Activated CD4-positive, alpha-beta memory T cell treated with anti-CD3 and anti-CD28 coated beads, Interleukin-2, amount 10 ng/mL, durations not matched to agents 7 days and 5 days (primary cell): Measurements from ENCODE around the gene USP36. TPM values are rescaled to one million over a fixed set of nuclear protein-coding genes. Genes with fewer than 3 reads are reported as not detected.
A peak's percentile ranks its signal among the peaks of the same experiment; 100 is the strongest.

Source experiments
- CTCF ChIA-PET: fragments of 350-600 bp; sonication (Branson Sonifier 250); formaldehyde crosslinking; loops from one replicate; lab custom pipeline; 2021; ENCODE audit warnings: antibody characterized with exemption, inconsistent platforms; lab: Charles Lee
- POLR2A ChIA-PET: fragments of 350-600 bp; sonication (Branson Sonifier 250); formaldehyde crosslinking; loops from one replicate; lab custom pipeline; 2021; ENCODE audit warnings: antibody characterized with exemption; lab: Charles Lee
- DNase-seq: peaks from one replicate; pipeline ENCODE4 v3.0.0-alpha.2; 2020
- H3K27ac Mint-ChIP-seq: one replicate; pipeline ENCODE4 v1.8.0; 2021; ENCODE audit warnings: mild to moderate bottlenecking, mixed read lengths
- H3K27me3 Mint-ChIP-seq: one replicate; pipeline ENCODE4 v1.8.0; 2021; ENCODE audit warnings: mixed read lengths
- H3K36me3 Mint-ChIP-seq: one replicate; pipeline ENCODE4 v1.8.0; 2021; ENCODE audit warnings: low read depth, mixed read lengths
- H3K4me1 Mint-ChIP-seq: one replicate; pipeline ENCODE4 v1.8.0; 2021; ENCODE audit warnings: mixed read lengths
- H3K4me3 Mint-ChIP-seq: one replicate; pipeline ENCODE4 v1.8.0; 2021; ENCODE audit warnings: mild to moderate bottlenecking, mixed read lengths
- H3K9me3 Mint-ChIP-seq: one replicate; pipeline ENCODE4 v1.8.0; 2021; ENCODE audit warnings: mixed read lengths
- total RNA-seq, 2 experiments: library from RNA; stranded (reverse); gene quantifications; one replicate each; pipeline ENCODE4 v1.2.3, GENCODE V29; 2021

Gene USP36
- total RNA-seq, 2 experiments from 2014 or later, result 95.4 to 96.8 TPM

GRCh38 chr17:78828470-78829185 is 12.0 kb downstream of the USP36 start:
- POLR2A ChIA-PET, result interaction anchor here (0.7 to 2.6 kb wide), 4 partner anchors 9 to 35 kb away, joined by 3 to 13 read pairs (median 6); partner anchors contain the start of gene USP36
- no peaks in the 10 kb centered on the region for H3K27me3 Mint-ChIP-seq
- peak; percentile 22 for DNase-seq
- H3K27ac Mint-ChIP-seq, result peak overlapping the region; percentile 41
- H3K4me3 Mint-ChIP-seq, result no peak overlapping the region
- H3K4me1 Mint-ChIP-seq, result peaks cover 17% of the 10 kb centered on the region
- H3K36me3 Mint-ChIP-seq, result peaks cover 83% of the 10 kb centered on the region
- no peaks in the 10 kb centered on the region for H3K9me3 Mint-ChIP-seq
- CTCF ChIA-PET, result interaction anchor here (1.5 kb wide), 1 partner anchor 9 kb away, joined by 3 read pairs; no protein-coding TSS in a partner anchor

GRCh38 chr17:78826836-78827509 is 13.6 kb downstream of the USP36 start:
- H3K27ac Mint-ChIP-seq, result peak overlapping the region; percentile 34
- POLR2A ChIA-PET, result interaction anchor here (1.5 to 2.6 kb wide), 3 partner anchors 8 to 14 kb away, joined by 5 to 13 read pairs (median 9); partner anchors contain the start of gene USP36
- H3K36me3 Mint-ChIP-seq, result peaks cover 83% of the 10 kb centered on the region
- H3K4me3 Mint-ChIP-seq, result no peak overlapping the region
- CTCF ChIA-PET, result interaction anchor here (1.3 to 1.5 kb wide), 2 partner anchors 7 to 39 kb away, joined by 3 to 4 read pairs; no protein-coding TSS in a partner anchor
- DNase-seq, result no peak
- H3K4me1 Mint-ChIP-seq, result peaks cover 23% of the 10 kb centered on the region
- H3K9me3 Mint-ChIP-seq, result no peaks in the 10 kb centered on the region
- no peaks in the 10 kb centered on the region for H3K27me3 Mint-ChIP-seq

DNA sequence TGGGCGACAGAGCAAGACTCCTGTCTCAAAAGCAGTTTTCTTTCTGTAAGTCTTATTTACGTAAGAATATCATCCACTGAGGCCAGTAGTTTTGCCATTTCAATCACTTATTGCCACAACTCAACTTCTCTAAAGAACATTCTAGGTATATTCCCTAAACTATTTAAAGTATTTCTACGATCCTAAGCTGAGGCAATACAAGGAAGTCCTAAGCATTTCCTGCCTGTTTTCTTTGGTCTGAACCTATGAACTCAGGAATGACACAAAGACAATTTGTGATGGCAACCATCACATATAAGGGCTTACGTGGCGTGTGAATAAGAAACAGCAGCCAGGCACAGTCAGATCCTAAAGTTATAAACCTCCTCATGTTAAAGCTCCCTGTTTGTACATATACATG is 14.2 kb downstream of the USP36 start:
- Mint-ChIP-seq H3K27ac (peak overlapping the region; percentile 34), H3K4me1 (peaks cover 23% of the 10 kb centered on the region), H3K4me3 (no peak overlapping the region), H3K36me3 (peaks cover 83% of the 10 kb centered on the region), H3K27me3 (no peaks in the 10 kb centered on the region), H3K9me3 (no peaks in the 10 kb centered on the region)
- ChIA-PET CTCF (no interaction called here), POLR2A (interaction anchor here (1.5 to 2.6 kb wide), 2 partner anchors 8 to 10 kb away, joined by 5 to 13 read pairs; no protein-coding TSS in a partner anchor)
- DNase-seq, result no peak

- no peak overlapping the region for H3K4me3 Mint-ChIP-seq
- no peaks in the 10 kb centered on the region for H3K9me3 Mint-ChIP-seq
- no peaks in the 10 kb centered on the region for H3K27me3 Mint-ChIP-seq
- ChIA-PET CTCF (no interaction called here), POLR2A (interaction anchor here (0.8 kb wide), 1 partner anchor 184 kb away, joined by 3 read pairs; the partner anchor contains the start of gene CANT1)
- H3K27ac Mint-ChIP-seq, result peak overlapping the region; percentile 63
- peaks cover 27% of the 10 kb centered on the region for H3K4me1 Mint-ChIP-seq
- peaks cover 85% of the 10 kb centered on the region for H3K36me3 Mint-ChIP-seq
- no peak for DNase-seq
Observed at GRCh38 chr17:78825696-78826095, 14.9 kb downstream of the USP36 start.

GRCh38 chr17:78824240-78824639 is 16.4 kb downstream of the USP36 start:
- Mint-ChIP-seq H3K4me1 (peaks cover 40% of the 10 kb centered on the region), H3K36me3 (peaks cover 88% of the 10 kb centered on the region), H3K27me3 (no peaks in the 10 kb centered on the region), H3K4me3 (no peak overlapping the region), H3K27ac (peak overlapping the region; percentile 44), H3K9me3 (no peaks in the 10 kb centered on the region)
- no peak for DNase-seq
- CTCF ChIA-PET, result no interaction called here
- POLR2A ChIA-PET, result no interaction called here

DNA sequence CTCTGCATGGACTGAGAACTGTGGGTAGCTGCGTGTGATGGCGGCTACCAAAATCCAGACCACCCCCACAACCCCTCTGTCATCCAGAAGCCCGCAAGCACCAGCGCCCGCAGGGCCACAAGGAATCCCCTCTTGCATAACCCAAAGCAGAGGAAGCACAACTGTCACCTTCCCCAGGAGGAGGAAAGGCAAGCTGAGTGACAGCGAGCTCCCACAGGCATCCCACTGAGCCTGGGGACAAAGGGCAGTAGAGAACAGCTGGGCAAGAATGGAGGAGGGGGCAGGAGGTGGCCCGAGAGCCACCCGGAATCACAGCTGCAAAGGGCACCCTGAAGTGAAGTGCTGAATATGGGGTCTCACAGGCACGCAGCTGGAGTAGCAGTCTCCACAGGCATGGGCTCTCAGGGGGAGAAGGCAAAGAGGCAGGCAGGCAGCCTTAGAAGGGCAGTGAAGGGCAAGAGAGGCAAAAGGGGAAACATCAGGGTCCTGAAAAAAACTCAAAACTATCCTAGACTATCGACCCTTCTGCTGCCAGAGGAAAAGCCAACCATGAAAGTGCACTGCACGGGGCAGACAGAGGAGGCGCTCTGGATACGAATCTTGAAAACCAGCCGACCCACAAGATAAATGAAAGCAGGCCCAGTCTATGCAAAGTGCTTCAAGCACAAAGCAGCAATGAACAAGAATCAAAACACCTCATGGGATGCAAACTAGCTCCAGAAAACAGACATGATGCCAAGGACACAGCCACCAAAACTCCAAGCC is 17.1 kb downstream of the USP36 start:
- no peak for DNase-seq
- Mint-ChIP-seq H3K9me3 (no peaks in the 10 kb centered on the region), H3K36me3 (peaks cover 89% of the 10 kb centered on the region), H3K4me1 (peaks cover 47% of the 10 kb centered on the region), H3K27me3 (no peaks in the 10 kb centered on the region), H3K27ac (peak overlapping the region; percentile 50), H3K4me3 (no peak overlapping the region)
- POLR2A ChIA-PET, result no interaction called here
- CTCF ChIA-PET, result no interaction called here

GRCh38 chr17:78822552-78822951 is 18.1 kb downstream of the USP36 start:
- H3K4me3 Mint-ChIP-seq, result no peak overlapping the region
- H3K27ac Mint-ChIP-seq, result peak overlapping the region; percentile 38
- H3K9me3 Mint-ChIP-seq, result no peaks in the 10 kb centered on the region
- CTCF ChIA-PET, result interaction anchor here (0.9 kb wide), 1 partner anchor 20 kb away, joined by 3 read pairs; no protein-coding TSS in a partner anchor
- H3K27me3 Mint-ChIP-seq, result no peaks in the 10 kb centered on the region
- DNase-seq, result no peak
- peaks cover 84% of the 10 kb centered on the region for H3K36me3 Mint-ChIP-seq
- POLR2A ChIA-PET, result interaction anchor here (0.7 to 4.8 kb wide), 2 partner anchors 17 to 288 kb away, joined by 3 to 51 read pairs; no protein-coding TSS in a partner anchor
- peaks cover 54% of the 10 kb centered on the region for H3K4me1 Mint-ChIP-seq

DNA sequence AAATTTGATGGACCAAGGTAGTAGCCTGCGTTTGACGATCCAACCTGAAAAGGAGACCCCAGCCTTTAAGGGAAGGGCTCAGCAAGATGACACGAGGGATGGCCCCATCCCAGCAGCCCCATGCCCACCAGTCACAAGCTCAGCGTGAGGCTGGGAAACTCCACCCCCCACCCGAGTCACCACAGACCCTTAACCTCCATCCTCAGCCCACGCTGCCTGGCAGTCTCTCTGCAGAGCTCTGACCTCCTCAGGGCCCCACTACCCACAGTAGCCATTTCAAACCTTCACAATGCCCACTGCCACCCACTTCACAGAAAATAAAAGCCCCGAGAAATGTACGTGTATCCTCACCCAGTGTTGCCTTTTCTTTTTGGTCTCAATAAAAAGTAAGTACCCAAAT is 18.7 kb downstream of the USP36 start:
- POLR2A ChIA-PET, result interaction anchor here (0.7 to 4.8 kb wide), 2 partner anchors 17 to 288 kb away, joined by 3 to 51 read pairs; no protein-coding TSS in a partner anchor
- CTCF ChIA-PET, result interaction anchor here (0.6 to 0.9 kb wide), 2 partner anchors 21 to 400 kb away, joined by 3 read pairs; no protein-coding TSS in a partner anchor
- DNase-seq, result no peak
- Mint-ChIP-seq H3K4me1 (peaks cover 60% of the 10 kb centered on the region), H3K36me3 (peaks cover 85% of the 10 kb centered on the region), H3K27me3 (no peaks in the 10 kb centered on the region), H3K9me3 (no peaks in the 10 kb centered on the region), H3K27ac (peak overlapping the region; percentile 56), H3K4me3 (no peak overlapping the region)

DNA sequence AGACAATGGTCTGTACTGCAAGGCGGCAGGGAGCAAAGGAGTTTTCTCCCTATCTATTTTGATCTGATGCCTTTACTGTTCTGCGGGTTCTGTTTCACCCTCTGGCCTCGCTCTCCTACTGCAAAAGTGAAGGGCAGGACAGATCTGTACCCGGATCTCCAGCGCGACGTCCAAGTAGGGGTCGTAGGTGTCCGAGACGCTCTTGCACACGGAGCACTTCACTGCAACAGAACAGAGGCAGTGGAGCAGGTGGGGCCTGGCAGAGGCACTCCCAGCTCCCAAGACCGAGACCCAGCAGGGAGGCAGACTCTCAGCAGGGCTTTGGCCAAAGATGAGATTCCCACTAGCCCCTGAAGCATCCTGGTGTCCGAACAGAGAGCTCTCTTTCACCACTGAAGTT is 19.8 kb downstream of the USP36 start:
- Mint-ChIP-seq H3K9me3 (no peaks in the 10 kb centered on the region), H3K4me1 (peaks cover 65% of the 10 kb centered on the region), H3K4me3 (no peak overlapping the region), H3K27ac (peak overlapping the region; percentile 98), H3K36me3 (peaks cover 81% of the 10 kb centered on the region), H3K27me3 (no peaks in the 10 kb centered on the region)
- DNase-seq, result no peak
- CTCF ChIA-PET, result no interaction called here
- POLR2A ChIA-PET, result interaction anchor here (1.1 to 4.9 kb wide), 5 partner anchors 8 to 36 kb away, joined by 3 to 51 read pairs (median 5); partner anchors contain the start of gene USP36

GRCh38 chr17:78819806-78820792 is 20.5 kb downstream of the USP36 start:
- Mint-ChIP-seq H3K4me1 (peaks cover 67% of the 10 kb centered on the region), H3K36me3 (peaks cover 81% of the 10 kb centered on the region), H3K27ac (peak overlapping the region; percentile 98), H3K9me3 (no peaks in the 10 kb centered on the region), H3K27me3 (no peaks in the 10 kb centered on the region), H3K4me3 (no peak overlapping the region)
- POLR2A ChIA-PET, result interaction anchor here (0.9 to 4.9 kb wide), 20 partner anchors 7 to 323 kb away, joined by 3 to 51 read pairs (median 8); partner anchors contain the start of genes CYTH1 and USP36
- CTCF ChIA-PET, result interaction anchor here (0.9 to 2.3 kb wide), 7 partner anchors 8 to 111 kb away, joined by 3 to 18 read pairs (median 3); no protein-coding TSS in a partner anchor
- DNase-seq, result no peak

- H3K4me1 Mint-ChIP-seq, result peaks cover 62% of the 10 kb centered on the region
- POLR2A ChIA-PET, result interaction anchor here (0.8 to 4.9 kb wide), 27 partner anchors 8 to 323 kb away, joined by 3 to 51 read pairs (median 7); partner anchors contain the start of genes CYTH1 and USP36
- CTCF ChIA-PET, result interaction anchor here (0.6 to 2.3 kb wide), 9 partner anchors 8 to 110 kb away, joined by 3 to 18 read pairs (median 3); no protein-coding TSS in a partner anchor
Observed at GRCh38 chr17:78819402-78819801, 21.2 kb downstream of the USP36 start.

More at GRCh38 chr17:78819402-78819801, 21.2 kb downstream of the USP36 start:
- no peak for DNase-seq
- H3K36me3 Mint-ChIP-seq, result peaks cover 77% of the 10 kb centered on the region
- H3K27ac Mint-ChIP-seq, result peak overlapping the region; percentile 98
- H3K4me3 Mint-ChIP-seq, result peak overlapping the region; percentile 65
- H3K27me3 Mint-ChIP-seq, result no peaks in the 10 kb centered on the region
- H3K9me3 Mint-ChIP-seq, result no peaks in the 10 kb centered on the region
